HepG2 (cell line): ENCODE results near the gene POLR2J2. TPM values are rescaled to one million over a fixed set of nuclear protein-coding genes. Genes with fewer than 3 reads are reported as not detected.
"Not testable (repeated sequence)": the region's sequence is repeated elsewhere in the genome, so short reads cannot be mapped to it uniquely, and the experiment has no call there.

Experiments used
- ATAC-seq: fragments of 200-7000 bp; cut with Tn5 transposase; 3 replicates; pipeline ENCODE4 v1.9.1; 2020; ENCODE audit warnings: mild to moderate bottlenecking, moderate library complexity
- BruUV-seq: library from RNA; stranded (reverse); fragments of 400-500 nt; replicated peaks from 2 replicates; lab custom pipeline; 2021; lab: Mats Ljungman, UMichigan
- CTCF ChIA-PET: fragments of 300-600 bp; formaldehyde crosslinking; extraction: SDS; loops from one replicate; lab custom pipeline; 2021; ENCODE audit warnings: low total read pairs, inconsistent platforms, low intra/inter-chr PET ratio; lab: Yijun Ruan, JAX
- POLR2A ChIA-PET: fragments of 350-600 bp; sonication (Branson Sonifier 250); formaldehyde crosslinking; loops from one replicate; lab custom pipeline; 2020; ENCODE audit warnings: antibody characterized with exemption, inconsistent platforms; lab: Yijun Ruan, JAX
- DNase-seq: peaks from one replicate; pipeline ENCODE4 v3.0.0-alpha.2; 2015; ENCODE audit warnings: low spot score
- FAIRE-seq: peaks from 3 replicates; lab custom pipeline; 2011; peaks lifted over from hg19 to GRCh38; lab: Jason Lieb, UNC
- H2AFZ ChIP-seq: one replicate; pipeline ENCODE4 v1.6.1; 2011; ENCODE audit warnings: low read length, inconsistent platforms
- H3K27ac ChIP-seq: fragments of 300-600 bp; 3 replicates; pipeline ENCODE4 v1.8.0; 2011; ENCODE audit warnings: mixed run types, mild to moderate bottlenecking, mixed read lengths, low read length, inconsistent platforms; ENCODE audit not compliant: insufficient read depth; ENCODE audit errors: extremely low read length
- H3K27me3 ChIP-seq, 2 experiments: fragments of 200-600 bp in 1 of 2; 2 replicates in 1 of 2; 3 replicates in 1 of 2; pipeline versions ENCODE4 v1.6.0 to v1.8.0; 2011; ENCODE audit warnings: low read length in 2 of 2, mild to moderate bottlenecking in 2 of 2, moderate library complexity in 2 of 2, inconsistent platforms in 1 of 2; ENCODE audit not compliant: insufficient read depth in 2 of 2, control insufficient read depth in 1 of 2
- H3K36me3 ChIP-seq, 2 experiments: fragments of 200-600 bp in 1 of 2; replicated peaks in 1 of 2; 2 replicates in 1 of 2; 3 replicates in 1 of 2; pipeline versions ENCODE4 v1.5.1 to v1.8.0; 2011; ENCODE audit warnings: low read length in 2 of 2, inconsistent platforms in 1 of 2; ENCODE audit not compliant: insufficient read depth in 2 of 2, control insufficient read depth in 1 of 2
- H3K4me1 ChIP-seq: 2 replicates; pipeline ENCODE4 v1.5.1; 2012; ENCODE audit warnings: low read length, inconsistent platforms; ENCODE audit not compliant: insufficient read depth
- H3K4me2 ChIP-seq: 2 replicates; pipeline ENCODE4 v1.6.0; 2011; ENCODE audit warnings: low read depth, low read length, inconsistent platforms
- H3K4me3 ChIP-seq, 3 experiments: fragments of 200-600 bp in 1 of 3; sonication (generic), shearing (Covaris generic) in 1 of 3; replicated peaks in 1 of 3; 2 replicates each; pipeline ENCODE4 v1.5.1; 2011 to 2016; ENCODE audit warnings: low read length in 3 of 3, inconsistent platforms in 2 of 3, low read depth in 2 of 3, mild to moderate bottlenecking in 2 of 3, control low read depth in 1 of 3, mixed read lengths in 1 of 3; ENCODE audit not compliant: insufficient read depth in 1 of 3
- H3K79me2 ChIP-seq: one replicate; pipeline ENCODE4 v1.6.1; 2011; ENCODE audit warnings: low read length, inconsistent platforms; ENCODE audit not compliant: insufficient read depth
- H3K9ac ChIP-seq: 2 replicates; pipeline ENCODE4 v1.6.0; 2011; ENCODE audit warnings: mild to moderate bottlenecking, low read depth, low read length, inconsistent platforms; ENCODE audit not compliant: insufficient read depth
- H3K9me3 ChIP-seq: 2 replicates; pipeline ENCODE4 v1.5.1; 2012; ENCODE audit warnings: mild to moderate bottlenecking, low read length
- H4K20me1 ChIP-seq: 2 replicates; pipeline ENCODE4 v1.6.0; 2011; ENCODE audit warnings: inconsistent platforms, mild to moderate bottlenecking, low read length, moderate library complexity; ENCODE audit not compliant: insufficient read depth
- WGBS: methylation state at CpG from one replicate; pipeline ENCODE4 v1.1.6; 2017; ENCODE audit warnings: low lambda C conversion rate; 5-methylcytosine and 5-hydroxymethylcytosine counted together
- in situ Hi-C: cut with HindIII; loops from 2 replicates; pipeline ENCODE4 v1.10.0; 2017; ENCODE audit warnings: low pct_unique_long_range_greater_than_20kb; ENCODE audit not compliant: extremely low pct_ligation_motif_present
- intact Hi-C: fragments of 100-400 bp; cut with micrococcal nuclease; formaldehyde crosslinking; loops from one replicate; pipeline ENCODE4 v1.10.0; 2022; ENCODE audit not compliant: unreplicated experiment
- polyA plus RNA-seq, 8 experiments: library from polyadenylated mRNA; depleted of rRNA in 3 of 8; stranded (reverse) in 7 of 8; unstranded in 1 of 8; fragments of >200 nt; fragmentation: Illumina TruSeq in 4 of 8; extraction: Trizol in 4 of 8; gene quantifications; 2 replicates each; pipeline versions ENCODE4 v1.2.1 to v1.2.3, GENCODE V29; 2011 to 2016; ENCODE audit warnings: low read depth in 4 of 8, missing spikeins in 1 of 8, mixed read lengths in 1 of 8; ENCODE audit not compliant: insufficient read depth in 1 of 8
- total RNA-seq, 5 experiments: library from RNA; depleted of rRNA; stranded (reverse); fragments of >200 nt; fragmentation: Illumina TruSeq; extraction: Trizol; gene quantifications; 2 replicates each; pipeline ENCODE4 v1.2.3, GENCODE V29; 2016; ENCODE audit warnings: low read depth in 1 of 5

POLR2J2 gene
- total and polyA plus RNA-seq, 2 of the 13 experiments (the other 11 are each of a cell fraction or from before 2014, with no cell fraction given), result 1.6 to 2.7 TPM

DNA sequence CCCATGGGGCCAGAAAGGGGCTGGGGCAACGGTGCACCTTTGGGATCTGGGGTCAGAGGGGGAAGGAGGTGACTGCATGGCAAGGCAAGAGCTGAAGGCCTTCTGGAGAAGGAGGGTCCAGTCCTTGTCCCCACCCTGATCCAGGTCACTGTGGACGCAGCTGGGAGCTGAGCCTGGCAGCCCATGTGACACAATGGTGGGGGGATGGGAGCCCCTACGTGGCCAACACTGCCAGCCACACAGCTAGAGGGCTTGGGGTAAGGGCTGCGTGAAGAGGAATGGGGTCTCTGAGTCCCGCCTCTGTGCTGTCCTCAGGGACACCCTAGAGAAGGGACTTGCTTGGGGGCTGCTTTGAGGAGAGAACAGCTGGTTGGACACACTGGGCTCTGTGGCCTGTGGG is 9.3 kb upstream of the POLR2J2 start:
- H3K36me3 ChIP-seq, DNase-seq, H3K9ac ChIP-seq, H3K9me3 ChIP-seq, CTCF ChIA-PET, FAIRE-seq, H3K27me3 ChIP-seq, in situ Hi-C loops, H3K4me1 ChIP-seq, H3K4me2 ChIP-seq, POLR2A ChIA-PET, H3K79me2 ChIP-seq, BruUV-seq, H4K20me1 ChIP-seq, H2AFZ ChIP-seq, H3K27ac ChIP-seq, intact Hi-C loops, H3K4me3 ChIP-seq: not testable (repeated sequence)
- peak; percentile 10; the same call in 1 of the 3 replicates for ATAC-seq
- WGBS, result no CpG with 5 or more reads among the region's 5 CpGs

GRCh38 chr7:102675545-102675944 is 4.1 kb upstream of the POLR2J2 start:
- ATAC-seq, H3K27ac ChIP-seq, H2AFZ ChIP-seq, CTCF ChIA-PET, H3K27me3 ChIP-seq, H3K9ac ChIP-seq, H3K36me3 ChIP-seq, H3K4me3 ChIP-seq, intact Hi-C loops, BruUV-seq, H4K20me1 ChIP-seq, H3K9me3 ChIP-seq, H3K4me2 ChIP-seq, H3K79me2 ChIP-seq, H3K4me1 ChIP-seq, POLR2A ChIA-PET, in situ Hi-C loops, FAIRE-seq, DNase-seq: not testable (repeated sequence)
- WGBS, result 20% methylated on average over 1 of the region's 2 CpGs

DNA sequence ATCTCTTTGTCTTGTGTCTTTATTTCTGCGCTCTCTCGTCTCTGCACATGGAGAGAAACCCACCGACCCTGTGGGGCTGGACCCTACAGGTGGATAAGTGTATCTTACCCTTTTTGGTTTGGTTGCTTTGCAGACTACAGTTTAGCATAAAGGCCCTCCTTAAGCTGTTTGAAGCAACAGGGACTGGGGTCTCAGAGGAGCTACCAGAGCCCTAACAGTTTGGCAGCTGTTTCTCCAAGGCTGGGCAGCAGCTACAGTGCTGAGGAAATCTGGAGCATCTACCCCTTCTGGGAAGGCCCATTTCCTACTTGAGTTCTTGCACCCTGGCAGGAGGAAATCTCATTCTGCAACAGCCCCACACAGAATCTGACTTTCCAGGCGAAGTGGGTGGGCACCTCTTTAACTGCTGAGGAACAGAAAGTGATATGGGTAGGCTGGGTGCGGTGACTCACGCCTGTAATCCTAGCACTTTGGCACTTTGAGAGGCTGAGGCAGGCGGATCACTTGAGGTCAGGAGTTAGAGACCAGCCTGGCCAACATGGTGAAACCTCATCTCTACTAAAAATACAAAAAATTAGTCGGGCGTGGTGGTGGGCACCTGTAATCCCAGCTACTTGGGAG is 2.1 kb upstream of the POLR2J2 start:
- H2AFZ ChIP-seq, in situ Hi-C loops, H3K4me1 ChIP-seq, H4K20me1 ChIP-seq, H3K9me3 ChIP-seq, FAIRE-seq, H3K9ac ChIP-seq, H3K4me2 ChIP-seq, POLR2A ChIA-PET, H3K4me3 ChIP-seq, intact Hi-C loops, BruUV-seq, H3K79me2 ChIP-seq, H3K27me3 ChIP-seq, H3K27ac ChIP-seq, CTCF ChIA-PET, H3K36me3 ChIP-seq, DNase-seq, ATAC-seq: not testable (repeated sequence)
- WGBS, result no CpG with 5 or more reads among the region's 9 CpGs

DNA sequence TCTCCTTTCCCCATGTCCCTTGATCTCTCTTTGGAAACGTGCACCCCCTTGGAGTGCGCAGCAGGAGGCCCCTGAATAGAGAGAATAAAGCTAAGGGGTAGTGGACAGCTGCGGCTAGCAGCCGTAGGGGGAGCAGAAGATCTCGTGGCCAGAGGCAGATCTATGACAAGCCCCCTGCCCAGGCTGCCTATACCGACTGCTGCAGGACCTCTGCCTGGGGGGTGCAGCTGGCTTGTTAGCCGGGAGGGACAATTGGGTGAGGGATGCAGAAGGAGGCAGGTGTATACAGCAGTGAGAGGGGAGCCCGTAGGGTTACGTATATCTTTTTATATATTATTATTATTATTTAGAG is 469 bp upstream of the POLR2J2 start:
- POLR2A ChIA-PET, H3K4me1 ChIP-seq, H3K36me3 ChIP-seq, H3K27ac ChIP-seq, in situ Hi-C loops, CTCF ChIA-PET, H3K4me3 ChIP-seq, DNase-seq, H3K9me3 ChIP-seq, FAIRE-seq, BruUV-seq, H3K27me3 ChIP-seq, intact Hi-C loops, H2AFZ ChIP-seq, H3K9ac ChIP-seq, H3K79me2 ChIP-seq, H3K4me2 ChIP-seq, H4K20me1 ChIP-seq: not testable (repeated sequence)
- no CpG with 5 or more reads among the region's 9 CpGs for WGBS
- peak; percentile 55 for ATAC-seq
